GM20000 (cell line): ENCODE data around the gene TRIM63.

ENCODE experiments used
- DNase-seq: peaks from one replicate; pipeline ENCODE4 v3.0.0; 2012; ENCODE audit warnings: low spot score
- CTCF ChIP-seq: IDR thresholded peaks from 2 replicates; pipeline ENCODE4 v1.5.1; 2012; ENCODE audit warnings: mild to moderate bottlenecking, control low read depth; ENCODE audit errors: extremely low read depth, missing control alignments

The TRIM63 gene

GRCh38 chr1:26036756-26037281 lies 30.6 kb downstream of the TRIM63 start:
- no peak for TF ChIP-seq CTCF
- no peak for DNase-seq

- TF ChIP-seq CTCF = peak; percentile 99
Measured at GRCh38 chr1:26035959-26036755, 31.3 kb downstream of the TRIM63 start.

GRCh38 chr1:26035203-26035958 lies 32.0 kb downstream of the TRIM63 start:
- no peak for TF ChIP-seq CTCF
- peak; percentile 97 for DNase-seq

More at GRCh38 chr1:26035959-26036755, 31.3 kb downstream of the TRIM63 start:
- DNase-seq = peak; percentile 91

- DNase-seq = no peak
- no peak for TF ChIP-seq CTCF
Measured at GRCh38 chr1:26034504-26035202, 32.8 kb downstream of the TRIM63 start.

- no peak for TF ChIP-seq CTCF
- no peak for DNase-seq
Measured at GRCh38 chr1:26032656-26033357, 34.6 kb downstream of the TRIM63 start.

GRCh38 chr1:26031611-26032220 lies 35.7 kb downstream of the TRIM63 start:
- no peak for DNase-seq

More at GRCh38 chr1:26031611-26032220, 35.7 kb downstream of the TRIM63 start:
- TF ChIP-seq CTCF = no peak
